ENCODE results near the gene ELFN1. TPM values are rescaled to one million over a fixed set of nuclear protein-coding genes. Genes with fewer than 3 reads are reported as not detected.

Gene ELFN1
- total and polyA plus RNA-seq, 2 donors (not counting 3 experiments of a cell fraction or from before 2014, with no cell fraction given): 0.37 to 1.0 TPM

DNA sequence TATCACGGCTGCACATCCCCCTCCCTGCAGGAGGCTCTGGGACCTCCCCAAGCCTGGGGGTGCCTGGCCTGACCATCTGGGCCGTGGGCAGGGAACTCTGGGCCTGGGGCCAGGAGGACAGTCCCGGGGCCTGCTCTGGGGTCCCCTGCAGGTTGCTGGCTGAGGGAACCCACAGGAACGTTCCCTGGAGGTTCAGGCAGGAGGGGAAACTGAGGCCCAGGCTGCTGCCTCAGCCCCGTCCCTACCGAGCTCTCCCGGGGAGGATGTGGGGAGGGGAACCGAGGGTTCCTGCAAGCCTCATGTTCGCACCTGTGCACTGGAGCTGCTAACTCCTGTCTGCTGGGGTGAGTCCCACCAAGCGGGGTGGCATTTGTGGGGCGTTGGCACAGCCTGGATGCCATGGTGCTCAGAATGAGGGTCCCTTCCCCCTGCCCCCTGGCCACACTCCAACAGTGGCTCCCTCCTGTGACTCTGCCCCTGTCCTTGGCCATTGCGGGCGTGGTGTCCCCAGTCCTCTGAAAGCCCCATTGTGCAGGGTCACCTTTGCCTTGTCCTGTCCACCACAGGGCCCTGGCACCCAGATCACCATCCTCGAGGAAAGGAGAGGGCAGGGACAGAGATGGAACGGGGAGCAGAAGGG lies 9.4 kb downstream of the ELFN1 start:
- no TSS peak for BruUV-seq (replicated peaks)
- Histone ChIP-seq H3K9me3 (replicated peaks; ENCODE audit: control insufficient read depth, insufficient read depth, low read length) (no peaks in the 10 kb centered on the region), H3K4me2 (ENCODE audit: insufficient read depth, low read length) (no peak overlapping the region), H3K36me3 (ENCODE audit: control insufficient read depth in 2 of 2, extremely low read depth in 1 of 2, insufficient read depth in 2 of 2, low read length in 2 of 2) (no peaks in the 10 kb centered on the region), H3K4me3 (replicated peaks in 1 of 3; ENCODE audit: insufficient read depth in 1 of 3, low read depth in 1 of 3, low read length in 3 of 3) (no peak overlapping the region), H3K79me2 (ENCODE audit: control insufficient read depth, insufficient read depth, low read length) (no peaks in the 10 kb centered on the region), H2AFZ (ENCODE audit: low read depth, low read length) (no peak overlapping the region), H3K27ac (ENCODE audit: insufficient read depth, low read depth, low read length) (no peak overlapping the region), H3K9me1 (replicated peaks; ENCODE audit: control insufficient read depth, extremely low read depth, insufficient read depth, low read length) (no peaks in the 10 kb centered on the region), H4K20me1 (replicated peaks; ENCODE audit: control insufficient read depth, extremely low read depth, insufficient read depth, low read length) (no peaks in the 10 kb centered on the region), H3K9ac (replicated peaks; ENCODE audit: extremely low read depth, insufficient read depth, low read length) (no peak overlapping the region), H3K4me1 (ENCODE audit: control insufficient read depth, extremely low read depth, insufficient read depth, low read length) (no peaks in the 10 kb centered on the region), H3K27me3 (ENCODE audit: control insufficient read depth in 2 of 2, insufficient read depth in 2 of 2, low read length in 2 of 2) (no peaks in the 10 kb centered on the region)
- POLR2A ChIA-PET: no interaction called here
- dilution Hi-C loops (cut with MboI; ENCODE audit: extremely low pct_ligation_motif_present, low sequenced_read_pairs) (no loop called here), intact Hi-C loops (cut with micrococcal nuclease) (no loop called here)
- CTCF ChIA-PET: no interaction called here
- no peak for TF ChIP-seq FOS (IDR thresholded peaks at IDR 0.05; ENCODE audit: borderline replicate concordance, insufficient read depth, low read length)
- TF ChIP-seq MYC (IDR thresholded peaks at IDR 0.05; ENCODE audit: low read depth, low read length): no peak
- TF ChIP-seq, protein P1, sequence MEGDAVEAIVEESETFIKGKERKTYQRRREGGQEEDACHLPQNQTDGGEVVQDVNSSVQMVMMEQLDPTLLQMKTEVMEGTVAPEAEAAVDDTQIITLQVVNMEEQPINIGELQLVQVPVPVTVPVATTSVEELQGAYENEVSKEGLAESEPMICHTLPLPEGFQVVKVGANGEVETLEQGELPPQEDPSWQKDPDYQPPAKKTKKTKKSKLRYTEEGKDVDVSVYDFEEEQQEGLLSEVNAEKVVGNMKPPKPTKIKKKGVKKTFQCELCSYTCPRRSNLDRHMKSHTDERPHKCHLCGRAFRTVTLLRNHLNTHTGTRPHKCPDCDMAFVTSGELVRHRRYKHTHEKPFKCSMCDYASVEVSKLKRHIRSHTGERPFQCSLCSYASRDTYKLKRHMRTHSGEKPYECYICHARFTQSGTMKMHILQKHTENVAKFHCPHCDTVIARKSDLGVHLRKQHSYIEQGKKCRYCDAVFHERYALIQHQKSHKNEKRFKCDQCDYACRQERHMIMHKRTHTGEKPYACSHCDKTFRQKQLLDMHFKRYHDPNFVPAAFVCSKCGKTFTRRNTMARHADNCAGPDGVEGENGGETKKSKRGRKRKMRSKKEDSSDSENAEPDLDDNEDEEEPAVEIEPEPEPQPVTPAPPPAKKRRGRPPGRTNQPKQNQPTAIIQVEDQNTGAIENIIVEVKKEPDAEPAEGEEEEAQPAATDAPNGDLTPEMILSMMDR (IDR thresholded peaks at IDR 0.05; ENCODE audit: extremely low read depth in 1 of 2, insufficient read depth in 1 of 2, low read depth in 1 of 2, low read length in 2 of 2): no peak
- TF ChIP-seq POLR2A (IDR thresholded peaks at IDR 0.05; ENCODE audit: low read depth, low read length): no peak
- no peak for TF ChIP-seq POLR2AphosphoS5 (IDR thresholded peaks at IDR 0.05; ENCODE audit: insufficient read depth, low read depth, low read length)
- no peak for TF ChIP-seq GATA2 (IDR thresholded peaks at IDR 0.05; ENCODE audit: insufficient read depth, insufficient read length, low read depth, low read length)
- no peak for TF ChIP-seq EZH2 (IDR thresholded peaks at IDR 0.05; ENCODE audit: borderline replicate concordance, low read depth, low read length, severe bottlenecking)
- no peak for DNase-seq (ENCODE audit: low read depth, low spot score)
- no peak for FAIRE-seq

Data from endothelial cell of umbilical vein (primary cell).